Eye (tissue), 1 donor: ENCODE results near the gene PRKG1.
"Not testable (repeated sequence)": the region's sequence is repeated elsewhere in the genome, so short reads cannot be mapped to it uniquely, and the experiment has no call there.

Experiments
- DNase-seq: peaks from one replicate; pipeline ENCODE4 v3.0.0-alpha.2; 2015

Gene PRKG1

GRCh38 chr10:52032681-52033629 lies 958.7 kb downstream of the PRKG1 start:
- no peak for DNase-seq

- DNase-seq = not testable (repeated sequence)
These were observed 964.9 kb downstream of the PRKG1 start for GRCh38 chr10:52039002-52039793.

- DNase-seq = no peak
These were observed 966.2 kb downstream of the PRKG1 start for GRCh38 chr10:52040486-52040885.

GRCh38 chr10:52043811-52044210 lies 969.5 kb downstream of the PRKG1 start:
- no peak for DNase-seq

- no peak for DNase-seq
These were observed 973.8 kb downstream of the PRKG1 start for GRCh38 chr10:52048051-52048450.

- DNase-seq = no peak
These were observed 976.3 kb downstream of the PRKG1 start for GRCh38 chr10:52050429-52051047.

- no peak for DNase-seq
These were observed 979.2 kb downstream of the PRKG1 start for GRCh38 chr10:52053497-52053896.

GRCh38 chr10:52056291-52056690 lies 982.0 kb downstream of the PRKG1 start:
- DNase-seq = no peak

- no peak for DNase-seq
These were observed 984.8 kb downstream of the PRKG1 start for GRCh38 chr10:52059089-52059488.

- no peak for DNase-seq
These were observed 988.9 kb downstream of the PRKG1 start for GRCh38 chr10:52063159-52063558.

- no peak for DNase-seq
These were observed 990.0 kb downstream of the PRKG1 start for GRCh38 chr10:52064084-52064845.

GRCh38 chr10:52066383-52066782 lies 992.1 kb downstream of the PRKG1 start:
- DNase-seq = no peak

- no peak for DNase-seq
These were observed 994.2 kb downstream of the PRKG1 start for GRCh38 chr10:52068485-52068884.

GRCh38 chr10:52071814-52072213 lies 997.5 kb downstream of the PRKG1 start:
- no peak for DNase-seq

- no peak for DNase-seq
These were observed 1000.3 kb downstream of the PRKG1 start for GRCh38 chr10:52074505-52075026.

- DNase-seq = no peak
These were observed 1003.5 kb downstream of the PRKG1 start for GRCh38 chr10:52077814-52078213.

- DNase-seq = no peak
These were observed 1004.2 kb downstream of the PRKG1 start for GRCh38 chr10:52078397-52078937.

- no peak for DNase-seq
These were observed 1008.0 kb downstream of the PRKG1 start for GRCh38 chr10:52082307-52082706.

- no peak for DNase-seq
These were observed 1009.1 kb downstream of the PRKG1 start for GRCh38 chr10:52083422-52083821.

GRCh38 chr10:52092390-52092789 lies 1018.1 kb downstream of the PRKG1 start:
- DNase-seq = no peak

- no peak for DNase-seq
These were observed 1023.8 kb downstream of the PRKG1 start for GRCh38 chr10:52098130-52098529.

GRCh38 chr10:52099026-52099600 lies 1024.8 kb downstream of the PRKG1 start:
- DNase-seq = no peak
